Endodermal cell (in vitro differentiated cells): ENCODE data around the gene F11R. TPM values are rescaled to one million over a fixed set of nuclear protein-coding genes. Genes with fewer than 3 reads are reported as not detected.

Experiments used
- DNase-seq: peaks from one replicate; pipeline ENCODE4 v3.0.0-alpha.2; 2017
- H3K27ac ChIP-seq: 2 replicates; pipeline ENCODE4 v1.5.1; 2013; ENCODE audit warnings: mild to moderate bottlenecking, low read depth, low read length, moderate library complexity
- H3K27me3 ChIP-seq: 2 replicates; pipeline ENCODE4 v1.6.1; 2013; ENCODE audit warnings: mild to moderate bottlenecking, low read length, moderate library complexity; ENCODE audit not compliant: insufficient read depth, control insufficient read depth, poor library complexity, severe bottlenecking
- H3K36me3 ChIP-seq: 2 replicates; pipeline ENCODE4 v1.7.0; 2013; ENCODE audit warnings: mild to moderate bottlenecking, low read length, moderate library complexity; ENCODE audit not compliant: control insufficient read depth, insufficient read depth
- H3K4me1 ChIP-seq: one replicate; pipeline ENCODE4 v1.7.0; 2013; ENCODE audit warnings: low read length; ENCODE audit not compliant: control insufficient read depth, insufficient read depth
- H3K4me3 ChIP-seq: 2 replicates; pipeline ENCODE4 v1.5.1; 2013; ENCODE audit warnings: mild to moderate bottlenecking, low read length, moderate library complexity
- H3K9ac ChIP-seq: 2 replicates; pipeline ENCODE4 v1.6.1; 2013; ENCODE audit warnings: mild to moderate bottlenecking, low read length, moderate library complexity; ENCODE audit not compliant: poor library complexity, severe bottlenecking; ENCODE audit errors: extremely low read depth
- H3K9me3 ChIP-seq: 2 replicates; pipeline ENCODE4 v1.6.1; 2013; ENCODE audit warnings: mild to moderate bottlenecking, low read length, moderate library complexity; ENCODE audit not compliant: control insufficient read depth
- H3K27ac Mint-ChIP-seq: 2 replicates; pipeline ENCODE4 v1.8.0; 2020; ENCODE audit warnings: mixed read lengths
- H3K27me3 Mint-ChIP-seq: 2 replicates; pipeline ENCODE4 v1.8.0; 2021; ENCODE audit warnings: mild to moderate bottlenecking, mixed read lengths; ENCODE audit not compliant: insufficient read depth
- H3K36me3 Mint-ChIP-seq: 2 replicates; pipeline ENCODE4 v1.8.0; 2020; ENCODE audit warnings: low read depth, mixed read lengths
- H3K4me1 Mint-ChIP-seq: 2 replicates; pipeline ENCODE4 v1.8.0; 2020; ENCODE audit warnings: mixed read lengths
- H3K4me3 Mint-ChIP-seq: 2 replicates; pipeline ENCODE4 v1.8.0; 2020; ENCODE audit warnings: mild to moderate bottlenecking, moderate library complexity, mixed read lengths
- H3K9me3 Mint-ChIP-seq: 2 replicates; pipeline ENCODE4 v1.8.0; 2020; ENCODE audit warnings: mild to moderate bottlenecking, mixed read lengths
- CTCF ChIP-seq: fragments of 200-600 bp; sonication (generic); conservative IDR thresholded peaks from 2 replicates; pipeline ENCODE4 v1.5.0; 2021; ENCODE audit warnings: antibody characterized with exemption, mild to moderate bottlenecking
- WGBS, 2 experiments: methylation state at CpG; one replicate each; pipeline versions ENCODE4 v1.1.5 to v1.1.7; 2013; ENCODE audit warnings: missing lambda C conversion rate in 2 of 2, mixed read lengths in 1 of 2; ENCODE audit not compliant: insufficient coverage in 1 of 2, insufficient read length in 1 of 2; 5-methylcytosine and 5-hydroxymethylcytosine counted together
- total RNA-seq, 2 donors: library from RNA; stranded (reverse); fragmentation: NEBNext Ultra II Directional in 1 of 2; extraction: Animal tissue kit (Norgen Biotek cat#: 25700) in 1 of 2; gene quantifications; 2 replicates in 1 of 2; 3 replicates in 1 of 2; pipeline ENCODE4 v1.2.1, GENCODE V29; 2021

F11R gene
- total RNA-seq, 2 donors from 2014 or later = 190 to 226 TPM

- Histone ChIP-seq H3K9ac (peak overlapping the region; percentile 16), H3K9me3 (no peaks in the 10 kb centered on the region), H3K36me3 (peaks cover 30% of the 10 kb centered on the region), H3K27me3 (no peaks in the 10 kb centered on the region), H3K27ac (no peak overlapping the region), H3K4me1 (no peaks in the 10 kb centered on the region), H3K4me3 (no peak overlapping the region)
- Mint-ChIP-seq H3K36me3 (peaks cover 32% of the 10 kb centered on the region), H3K4me3 (no peak overlapping the region), H3K9me3 (no peaks in the 10 kb centered on the region), H3K4me1 (peaks cover 16% of the 10 kb centered on the region), H3K27me3 (no peaks in the 10 kb centered on the region), H3K27ac (peak overlapping the region; percentile 65)
- no peak for TF ChIP-seq CTCF
- 87 to 93% methylated on average over 6 to 8 of the region's 8 CpGs for WGBS, 2 experiments
- DNase-seq = peak; percentile 74
Measured at GRCh38 chr1:161006563-161006962, 14.4 kb downstream of the F11R start.

- no peaks in the 10 kb centered on the region for H3K4me1 ChIP-seq
- H3K4me3 ChIP-seq = no peak overlapping the region
- H3K36me3 ChIP-seq = peaks cover 55% of the 10 kb centered on the region
- no peak for DNase-seq
- peaks cover 61% of the 10 kb centered on the region for H3K36me3 Mint-ChIP-seq
- H3K9ac ChIP-seq = no peak overlapping the region
- 92 to 98% methylated on average over 5 of the region's 5 CpGs for WGBS, 2 experiments
- no peak for TF ChIP-seq CTCF
- H3K4me1 Mint-ChIP-seq = peaks cover 28% of the 10 kb centered on the region
- H3K27me3 ChIP-seq = no peaks in the 10 kb centered on the region
- no peaks in the 10 kb centered on the region for H3K9me3 Mint-ChIP-seq
- no peak overlapping the region for H3K27ac ChIP-seq
- no peak overlapping the region for H3K27ac Mint-ChIP-seq
- H3K4me3 Mint-ChIP-seq = no peak overlapping the region
- H3K9me3 ChIP-seq = no peaks in the 10 kb centered on the region
- H3K27me3 Mint-ChIP-seq = no peaks in the 10 kb centered on the region
Measured at GRCh38 chr1:161001525-161001924, 19.4 kb downstream of the F11R start.

- Mint-ChIP-seq H3K27ac (no peak overlapping the region), H3K36me3 (peaks cover 61% of the 10 kb centered on the region)
- 92 to 96% methylated on average over 10 to 11 of the region's 11 CpGs for WGBS, 2 experiments
Measured at GRCh38 chr1:161000736-161001480, 20.0 kb downstream of the F11R start.

More at GRCh38 chr1:161000736-161001480, 20.0 kb downstream of the F11R start:
- Mint-ChIP-seq H3K4me1 (peaks cover 24% of the 10 kb centered on the region), H3K4me3 (no peak overlapping the region), H3K27me3 (no peaks in the 10 kb centered on the region), H3K9me3 (no peaks in the 10 kb centered on the region)
- Histone ChIP-seq H3K36me3 (peaks cover 62% of the 10 kb centered on the region), H3K4me3 (no peak overlapping the region), H3K9me3 (no peaks in the 10 kb centered on the region), H3K9ac (no peak overlapping the region), H3K4me1 (no peaks in the 10 kb centered on the region), H3K27me3 (no peaks in the 10 kb centered on the region), H3K27ac (no peak overlapping the region)
- DNase-seq = no peak
- no peak for TF ChIP-seq CTCF
